ENCODE data around the gene ZCCHC12. TPM values are rescaled to one million over a fixed set of nuclear protein-coding genes. Genes with fewer than 3 reads are reported as not detected.

Gene ZCCHC12
- total and polyA plus RNA-seq, 5 donors, result 0.05 to 0.14 TPM; not detected in 3

DNA sequence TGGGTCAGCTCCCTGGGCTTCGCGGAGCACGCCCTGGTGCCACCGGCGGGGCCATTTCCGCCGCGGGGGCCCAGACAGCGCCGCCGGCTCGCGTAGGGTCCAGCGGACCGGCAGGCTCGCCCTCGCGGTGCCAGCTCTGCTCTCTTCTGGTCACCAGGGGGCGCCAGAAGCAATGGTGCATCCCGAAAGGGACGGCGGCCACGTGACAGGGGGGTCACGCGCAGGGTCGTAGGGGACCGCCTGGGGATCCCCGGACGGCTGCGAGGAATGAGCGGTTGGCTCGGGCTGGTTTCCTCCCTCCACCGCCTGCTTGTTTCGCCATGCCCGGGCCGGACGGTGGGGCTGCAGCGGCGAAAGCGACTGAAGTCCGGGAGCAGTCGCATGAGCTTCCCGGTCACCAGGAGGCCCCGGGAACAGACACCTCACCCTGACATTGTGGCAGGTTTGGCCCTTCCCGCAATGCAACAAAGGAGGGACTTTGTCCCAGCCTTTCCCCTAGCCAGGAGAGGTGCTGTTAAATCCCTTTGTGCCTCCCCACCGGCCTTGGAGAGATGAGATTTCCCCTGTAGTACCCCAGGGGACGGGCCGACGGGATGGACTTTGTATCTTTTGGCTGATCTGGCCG, 15.8 kb downstream of the ZCCHC12 start:
- ATAC-seq (peak; percentile 95 to 96), DNase-seq (peak; percentile 85 to 93 (median 91))
- Histone ChIP-seq H3K4me1 (ENCODE audit: control insufficient read depth, insufficient read depth, low read length) (no peaks in the 10 kb centered on the region), H3K27me3 (ENCODE audit: control insufficient read depth, insufficient read depth) (no peaks in the 10 kb centered on the region), H3K4me3 (ENCODE audit: low read length) (peak overlapping the region; percentile 63), H3K27ac (ENCODE audit: low read length) (no peak overlapping the region), H3K9me3 (ENCODE audit: control insufficient read depth, low read length) (no peaks in the 10 kb centered on the region)
- 3% methylated on average over 50 of the region's 50 CpGs for WGBS
- intact Hi-C loops (cut with DNase I), result loop anchor here in 1 of 4 donors (5.0 kb wide), 1 partner anchor 228 kb away; no protein-coding TSS in a partner anchor

DNA sequence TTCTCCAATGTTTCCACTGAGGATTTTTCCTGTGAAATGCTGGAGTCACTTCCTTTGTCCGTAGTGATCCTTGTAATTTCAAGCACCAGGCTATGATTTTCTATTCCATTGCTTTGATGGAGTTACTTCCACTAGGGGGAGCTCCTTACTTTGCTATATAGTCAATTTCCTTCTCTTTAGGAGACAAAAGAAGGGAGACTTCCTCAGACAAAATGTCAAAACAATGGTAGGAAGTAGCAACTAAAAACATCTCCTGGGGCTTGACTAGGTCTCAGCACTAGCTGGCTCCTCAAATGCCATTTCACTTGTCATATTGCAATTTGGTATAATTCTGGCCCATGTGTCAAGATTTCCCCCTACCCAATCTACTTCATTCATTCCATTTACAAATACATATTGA, 24.1 kb downstream of the ZCCHC12 start:
- intact Hi-C loops (cut with DNase I), result loop anchor here (5.0 to 10.0 kb wide), 2 partner anchors 157 to 220 kb away; no protein-coding TSS in a partner anchor
- no peaks in the 10 kb centered on the region for H3K27me3 ChIP-seq (ENCODE audit: control insufficient read depth, insufficient read depth)
- no peak overlapping the region for H3K4me3 ChIP-seq (ENCODE audit: low read length)
- no peaks in the 10 kb centered on the region for H3K4me1 ChIP-seq (ENCODE audit: control insufficient read depth, insufficient read depth, low read length)
- 2% methylated on average over 1 of the region's 1 CpG for WGBS
- no peak for DNase-seq
- H3K27ac ChIP-seq (ENCODE audit: low read length), result no peak overlapping the region
- peak in 1 of 2 donors; percentile 59 for ATAC-seq
- no peaks in the 10 kb centered on the region for H3K9me3 ChIP-seq (ENCODE audit: control insufficient read depth, low read length)

DNA sequence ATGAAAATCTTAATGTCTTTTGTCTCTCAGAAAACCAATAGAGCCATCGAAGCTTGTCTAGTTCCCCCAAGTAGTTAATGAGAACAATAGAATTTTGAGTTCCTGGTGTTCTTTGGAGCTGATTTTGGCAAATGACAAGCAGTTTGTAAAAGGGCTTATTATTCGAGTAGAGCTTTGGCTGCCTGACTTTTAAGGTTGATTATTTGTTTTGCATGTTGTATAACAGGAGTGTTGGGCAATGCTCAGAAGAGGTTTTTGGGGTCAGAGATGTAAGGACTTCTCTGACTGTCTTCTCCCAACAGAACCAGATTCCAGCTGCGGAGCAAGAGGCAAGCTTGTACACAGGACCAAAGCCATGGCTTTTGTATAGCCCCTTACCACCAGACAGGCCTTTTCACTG, 30.0 kb downstream of the ZCCHC12 start:
- no peak for DNase-seq
- Histone ChIP-seq H3K4me3 (ENCODE audit: low read length) (no peak overlapping the region), H3K27me3 (ENCODE audit: control insufficient read depth, insufficient read depth) (no peaks in the 10 kb centered on the region), H3K4me1 (ENCODE audit: control insufficient read depth, insufficient read depth, low read length) (no peaks in the 10 kb centered on the region), H3K27ac (ENCODE audit: low read length) (no peak overlapping the region), H3K9me3 (ENCODE audit: control insufficient read depth, low read length) (no peaks in the 10 kb centered on the region)
- 54% methylated on average over 3 of the region's 3 CpGs for WGBS
- no peak for ATAC-seq
- intact Hi-C loops (cut with DNase I), result no loop called here

- no peak for ATAC-seq
- WGBS, result 98% methylated on average over 3 of the region's 3 CpGs
- Histone ChIP-seq H3K27ac (ENCODE audit: low read length) (no peak overlapping the region), H3K4me1 (ENCODE audit: control insufficient read depth, insufficient read depth, low read length) (no peaks in the 10 kb centered on the region), H3K27me3 (ENCODE audit: control insufficient read depth, insufficient read depth) (no peaks in the 10 kb centered on the region), H3K4me3 (ENCODE audit: low read length) (no peak overlapping the region), H3K9me3 (ENCODE audit: control insufficient read depth, low read length) (no peaks in the 10 kb centered on the region)
- intact Hi-C loops (cut with DNase I), result loop anchor here in 1 of 4 donors (5.0 kb wide), 1 partner anchor 152 kb away; no protein-coding TSS in a partner anchor
- no peak for DNase-seq
These were observed 32.2 kb downstream of the ZCCHC12 start for GRCh38 chrX:118855681-118856310.

DNA sequence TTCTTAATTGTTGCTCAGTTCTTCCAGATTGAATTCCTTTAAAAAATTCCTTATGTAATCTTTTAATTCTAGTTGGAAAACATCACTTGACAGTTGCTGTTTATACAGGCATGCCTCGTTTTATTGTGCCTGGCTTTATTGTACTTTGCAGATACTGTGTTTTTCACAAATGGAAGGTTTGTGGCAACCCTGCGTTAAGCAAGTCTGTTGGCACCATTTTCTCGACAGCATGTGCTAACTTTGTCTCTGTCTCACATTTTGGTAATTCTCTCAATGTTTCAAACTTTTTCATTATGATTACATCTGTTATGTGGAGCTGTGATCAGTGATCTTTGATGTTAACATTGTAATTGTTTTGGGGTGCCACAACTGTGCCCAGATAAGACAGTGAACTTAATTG, 33.4 kb downstream of the ZCCHC12 start:
- WGBS, result 70% methylated on average over 3 of the region's 3 CpGs
- no peak for ATAC-seq
- Histone ChIP-seq H3K9me3 (ENCODE audit: control insufficient read depth, low read length) (no peaks in the 10 kb centered on the region), H3K27me3 (ENCODE audit: control insufficient read depth, insufficient read depth) (no peaks in the 10 kb centered on the region), H3K27ac (ENCODE audit: low read length) (no peak overlapping the region), H3K4me1 (ENCODE audit: control insufficient read depth, insufficient read depth, low read length) (no peaks in the 10 kb centered on the region), H3K4me3 (ENCODE audit: low read length) (no peak overlapping the region)
- DNase-seq, result no peak
- intact Hi-C loops (cut with DNase I), result loop anchor here in 1 of 4 donors (5.0 kb wide), 1 partner anchor 150 kb away; no protein-coding TSS in a partner anchor

GRCh38 chrX:118861338-118861737, 37.7 kb downstream of the ZCCHC12 start:
- H3K4me1 ChIP-seq (ENCODE audit: control insufficient read depth, insufficient read depth, low read length), result no peaks in the 10 kb centered on the region
- no peak for DNase-seq
- H3K27me3 ChIP-seq (ENCODE audit: control insufficient read depth, insufficient read depth), result no peaks in the 10 kb centered on the region
- ATAC-seq, result no peak
- intact Hi-C loops (cut with DNase I), result no loop called here
- no peak overlapping the region for H3K27ac ChIP-seq (ENCODE audit: low read length)
- WGBS, result 95% methylated on average over 2 of the region's 2 CpGs
- H3K4me3 ChIP-seq (ENCODE audit: low read length), result no peak overlapping the region
- H3K9me3 ChIP-seq (ENCODE audit: control insufficient read depth, low read length), result no peaks in the 10 kb centered on the region

- intact Hi-C loops (cut with DNase I), result no loop called here
- ATAC-seq (no peak), DNase-seq (no peak)
- H3K27ac ChIP-seq (ENCODE audit: low read length), result no peak overlapping the region
- H3K4me3 ChIP-seq (ENCODE audit: low read length), result no peak overlapping the region
- no peaks in the 10 kb centered on the region for H3K27me3 ChIP-seq (ENCODE audit: control insufficient read depth, insufficient read depth)
- H3K4me1 ChIP-seq (ENCODE audit: control insufficient read depth, insufficient read depth, low read length), result no peaks in the 10 kb centered on the region
- H3K9me3 ChIP-seq (ENCODE audit: control insufficient read depth, low read length), result no peaks in the 10 kb centered on the region
- 46% methylated on average over 1 of the region's 1 CpG for WGBS
These were observed 38.5 kb downstream of the ZCCHC12 start for GRCh38 chrX:118862091-118862490.

DNA sequence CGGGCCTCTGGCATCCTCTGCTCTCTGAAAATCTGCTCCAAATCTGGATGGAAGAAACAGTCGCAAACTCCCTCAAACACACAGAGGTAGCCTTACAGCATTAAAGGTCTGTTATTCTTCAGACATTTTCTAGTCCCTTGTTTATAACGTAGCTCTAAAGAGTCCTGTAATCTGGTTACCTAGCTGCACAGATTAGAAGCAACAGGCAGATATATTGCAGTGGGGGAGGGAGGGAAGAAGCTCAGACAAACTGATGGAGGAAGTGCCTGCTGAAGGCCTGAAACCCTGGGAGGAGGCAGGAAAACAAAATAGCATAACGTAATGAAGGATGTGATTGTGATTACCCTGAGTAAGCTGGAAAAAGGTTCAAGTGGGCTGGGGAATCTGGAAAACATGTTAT, 39.4 kb downstream of the ZCCHC12 start:
- WGBS, result 39% methylated on average over 4 of the region's 4 CpGs
- H3K4me1 ChIP-seq (ENCODE audit: control insufficient read depth, insufficient read depth, low read length), result no peaks in the 10 kb centered on the region
- intact Hi-C loops (cut with DNase I), result no loop called here
- DNase-seq, result no peak
- no peak overlapping the region for H3K27ac ChIP-seq (ENCODE audit: low read length)
- no peaks in the 10 kb centered on the region for H3K27me3 ChIP-seq (ENCODE audit: control insufficient read depth, insufficient read depth)
- ATAC-seq, result no peak
- no peaks in the 10 kb centered on the region for H3K9me3 ChIP-seq (ENCODE audit: control insufficient read depth, low read length)
- no peak overlapping the region for H3K4me3 ChIP-seq (ENCODE audit: low read length)

DNA sequence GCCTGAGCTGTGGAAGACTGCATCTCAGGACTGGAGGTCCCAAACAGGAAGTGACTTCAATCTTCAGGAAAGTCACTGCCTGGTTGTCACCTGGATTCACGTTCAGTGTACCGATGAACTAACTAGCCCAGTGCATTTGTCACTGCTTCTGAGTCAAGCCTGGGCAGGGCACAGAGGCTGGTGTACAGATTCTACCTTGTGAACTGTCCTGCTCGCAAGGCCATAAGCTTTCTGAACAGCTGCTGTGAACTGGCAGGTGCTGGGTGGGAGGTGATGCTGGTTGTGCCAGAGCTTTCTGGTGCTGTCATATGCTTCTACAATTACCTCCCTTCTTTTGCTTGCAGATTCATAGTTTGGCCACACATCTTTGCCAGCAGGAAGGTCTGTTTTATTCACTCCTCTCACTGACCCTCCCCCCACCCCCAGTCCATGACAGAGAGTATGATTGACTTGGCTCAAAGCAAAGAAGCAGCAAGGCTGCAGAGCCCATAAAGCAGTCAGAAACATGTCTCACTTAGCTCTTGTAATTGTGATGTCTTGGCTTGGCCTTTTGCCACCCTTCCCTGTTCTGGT, 40.5 kb downstream of the ZCCHC12 start:
- WGBS, result 83% methylated on average over 3 of the region's 3 CpGs
- no peak for ATAC-seq
- DNase-seq, result no peak
- Histone ChIP-seq H3K4me1 (ENCODE audit: control insufficient read depth, insufficient read depth, low read length) (no peaks in the 10 kb centered on the region), H3K27ac (ENCODE audit: low read length) (no peak overlapping the region), H3K9me3 (ENCODE audit: control insufficient read depth, low read length) (no peaks in the 10 kb centered on the region), H3K4me3 (ENCODE audit: low read length) (no peak overlapping the region), H3K27me3 (ENCODE audit: control insufficient read depth, insufficient read depth) (no peaks in the 10 kb centered on the region)
- intact Hi-C loops (cut with DNase I), result no loop called here

DNA sequence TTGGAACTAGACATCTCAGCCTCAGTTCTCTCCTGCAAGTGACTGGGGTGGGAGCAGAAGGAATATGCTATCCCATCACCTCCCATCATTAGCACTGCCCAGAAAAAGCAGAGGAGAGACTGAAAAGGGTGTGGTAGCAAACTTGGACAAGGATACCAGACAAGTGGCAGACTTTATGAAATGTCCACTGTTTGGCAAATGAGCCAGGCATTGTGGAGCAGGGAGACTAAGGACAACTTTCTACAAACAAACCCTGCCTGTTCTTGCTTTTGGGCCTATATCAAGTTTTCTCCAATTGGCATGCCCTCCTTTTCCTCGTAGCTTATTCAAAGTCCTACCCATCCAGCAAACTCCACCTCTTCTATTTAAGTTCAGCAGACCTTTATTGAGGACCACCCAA, 41.6 kb downstream of the ZCCHC12 start:
- WGBS, result 52% methylated on average over 1 of the region's 1 CpG
- Histone ChIP-seq H3K27me3 (ENCODE audit: control insufficient read depth, insufficient read depth) (no peaks in the 10 kb centered on the region), H3K4me3 (ENCODE audit: low read length) (no peak overlapping the region), H3K9me3 (ENCODE audit: control insufficient read depth, low read length) (no peaks in the 10 kb centered on the region), H3K27ac (ENCODE audit: low read length) (no peak overlapping the region), H3K4me1 (ENCODE audit: control insufficient read depth, insufficient read depth, low read length) (no peaks in the 10 kb centered on the region)
- DNase-seq (no peak), ATAC-seq (no peak)
- intact Hi-C loops (cut with DNase I), result no loop called here

- no peak overlapping the region for H3K27ac ChIP-seq (ENCODE audit: low read length)
- no peak for ATAC-seq
- H3K4me1 ChIP-seq (ENCODE audit: control insufficient read depth, insufficient read depth, low read length), result peaks cover 2% of the 10 kb centered on the region
- H3K9me3 ChIP-seq (ENCODE audit: control insufficient read depth, low read length), result no peaks in the 10 kb centered on the region
- whole genome bisulfite sequencing, result 76% methylated on average over 3 of the region's 3 CpGs
- no peak for DNase-seq
- H3K27me3 ChIP-seq (ENCODE audit: control insufficient read depth, insufficient read depth), result no peaks in the 10 kb centered on the region
- intact Hi-C loops (cut with DNase I), result no loop called here
- H3K4me3 ChIP-seq (ENCODE audit: low read length), result no peak overlapping the region
These were observed 43.6 kb downstream of the ZCCHC12 start for GRCh38 chrX:118867251-118867650.
